Stimulated activated memory B cell treated with anti-CD40 and anti-IgM and Interleukin-4, amounts not matched to agents 10 μg/mL and 1 μg/mL and 100 μg/mL, for 72 hours (primary cell): ENCODE results near the gene SYTL1.
"Not testable (repeated sequence)": the region's sequence is repeated elsewhere in the genome, so short reads cannot be mapped to it uniquely, and the experiment has no call there.

Experiments used
- ATAC-seq: fragments of 150-1000 bp; cut with Tn5 transposase; 2 replicates; pipeline ENCODE4 v1.10.0; 2021
- H3K27ac Mint-ChIP-seq: one replicate; pipeline ENCODE4 v1.8.0; 2022; ENCODE audit warnings: mild to moderate bottlenecking, mixed read lengths
- H3K27me3 Mint-ChIP-seq: one replicate; pipeline ENCODE4 v1.8.0; 2022; ENCODE audit warnings: mixed read lengths
- H3K36me3 Mint-ChIP-seq: one replicate; pipeline ENCODE4 v1.8.0; 2022; ENCODE audit warnings: mixed read lengths
- H3K4me1 Mint-ChIP-seq: one replicate; pipeline ENCODE4 v1.8.0; 2022; ENCODE audit warnings: mixed read lengths
- H3K4me3 Mint-ChIP-seq: one replicate; pipeline ENCODE4 v1.8.0; 2022; ENCODE audit warnings: mild to moderate bottlenecking, moderate library complexity, mixed read lengths
- H3K9me3 Mint-ChIP-seq: one replicate; pipeline ENCODE4 v1.8.0; 2022; ENCODE audit warnings: mixed read lengths

SYTL1 gene

GRCh38 chr1:27377760-27378495, 36.1 kb downstream of the SYTL1 start:
- Mint-ChIP-seq H3K4me1 (peaks cover 14% of the 10 kb centered on the region), H3K27ac (no peak overlapping the region), H3K4me3 (no peak overlapping the region), H3K9me3 (no peaks in the 10 kb centered on the region), H3K27me3 (no peaks in the 10 kb centered on the region), H3K36me3 (no peaks in the 10 kb centered on the region)
- ATAC-seq: no peak

- Mint-ChIP-seq H3K4me3 (no peak overlapping the region), H3K4me1 (peaks cover 10% of the 10 kb centered on the region), H3K27me3 (no peaks in the 10 kb centered on the region), H3K36me3 (no peaks in the 10 kb centered on the region), H3K27ac (no peak overlapping the region), H3K9me3 (no peaks in the 10 kb centered on the region)
- no peak for ATAC-seq
These were observed 37.8 kb downstream of the SYTL1 start for GRCh38 chr1:27379564-27380122.

GRCh38 chr1:27380224-27380623, 38.4 kb downstream of the SYTL1 start:
- H3K4me1 Mint-ChIP-seq: peaks cover 8% of the 10 kb centered on the region
- no peaks in the 10 kb centered on the region for H3K36me3 Mint-ChIP-seq
- ATAC-seq: peak; percentile 9
- H3K4me3 Mint-ChIP-seq: no peak overlapping the region
- no peaks in the 10 kb centered on the region for H3K27me3 Mint-ChIP-seq
- no peak overlapping the region for H3K27ac Mint-ChIP-seq
- no peaks in the 10 kb centered on the region for H3K9me3 Mint-ChIP-seq

GRCh38 chr1:27380766-27381733, 39.2 kb downstream of the SYTL1 start:
- no peak for ATAC-seq
- Mint-ChIP-seq H3K27me3 (no peaks in the 10 kb centered on the region), H3K4me3 (no peak overlapping the region), H3K4me1 (peaks cover 8% of the 10 kb centered on the region), H3K9me3 (no peaks in the 10 kb centered on the region), H3K36me3 (no peaks in the 10 kb centered on the region), H3K27ac (peak overlapping the region; percentile 36)

GRCh38 chr1:27381969-27382762, 40.3 kb downstream of the SYTL1 start:
- H3K4me1 Mint-ChIP-seq: peaks cover 8% of the 10 kb centered on the region
- H3K9me3 Mint-ChIP-seq: no peaks in the 10 kb centered on the region
- peak overlapping the region; percentile 11 for H3K27ac Mint-ChIP-seq
- peak; percentile 68 for ATAC-seq
- no peaks in the 10 kb centered on the region for H3K27me3 Mint-ChIP-seq
- H3K36me3 Mint-ChIP-seq: no peaks in the 10 kb centered on the region
- no peak overlapping the region for H3K4me3 Mint-ChIP-seq

GRCh38 chr1:27383039-27383605, 41.3 kb downstream of the SYTL1 start, which contains the start of gene CD164L2:
Gene CD164L2, minus strand, starts transcription at chr1:27383333. Its CDS starts 94 bp downstream, at chr1:27383239.
- H3K27ac Mint-ChIP-seq: peak within 1 kb of the TSS; percentile 11
- H3K27me3 Mint-ChIP-seq: no peaks in the 10 kb centered on the region
- ATAC-seq: no peak
- H3K4me1 Mint-ChIP-seq: peaks cover 8% of the 10 kb centered on the region
- H3K36me3 Mint-ChIP-seq: no peaks in the 10 kb centered on the region
- H3K9me3 Mint-ChIP-seq: no peaks in the 10 kb centered on the region
- no peak within 1 kb of the TSS for H3K4me3 Mint-ChIP-seq

- H3K27ac Mint-ChIP-seq: no peak overlapping the region
- H3K36me3 Mint-ChIP-seq: no peaks in the 10 kb centered on the region
- no peaks in the 10 kb centered on the region for H3K9me3 Mint-ChIP-seq
- no peaks in the 10 kb centered on the region for H3K27me3 Mint-ChIP-seq
- H3K4me3 Mint-ChIP-seq: no peak overlapping the region
- no peak for ATAC-seq
- H3K4me1 Mint-ChIP-seq: peaks cover 12% of the 10 kb centered on the region
These were observed 41.8 kb downstream of the SYTL1 start for GRCh38 chr1:27383661-27384060.

- ATAC-seq, H3K36me3 Mint-ChIP-seq, H3K9me3 Mint-ChIP-seq, H3K27ac Mint-ChIP-seq, H3K27me3 Mint-ChIP-seq, H3K4me3 Mint-ChIP-seq: not testable (repeated sequence)
- peaks cover 13% of the 10 kb centered on the region for H3K4me1 Mint-ChIP-seq
These were observed 43.0 kb downstream of the SYTL1 start for GRCh38 chr1:27384797-27385196.

- Mint-ChIP-seq H3K9me3 (no peaks in the 10 kb centered on the region), H3K36me3 (no peaks in the 10 kb centered on the region), H3K27me3 (no peaks in the 10 kb centered on the region), H3K4me1 (peaks cover 25% of the 10 kb centered on the region), H3K4me3 (no peak overlapping the region), H3K27ac (no peak overlapping the region)
- ATAC-seq: no peak
These were observed 46.6 kb downstream of the SYTL1 start for GRCh38 chr1:27388337-27389005.

GRCh38 chr1:27391511-27392095, 49.8 kb downstream of the SYTL1 start:
- Mint-ChIP-seq H3K27me3 (no peaks in the 10 kb centered on the region), H3K4me3 (peak overlapping the region; percentile 85), H3K27ac (peak overlapping the region; percentile 81), H3K36me3 (no peaks in the 10 kb centered on the region), H3K4me1 (peaks cover 36% of the 10 kb centered on the region), H3K9me3 (no peaks in the 10 kb centered on the region)
- ATAC-seq: no peak

GRCh38 chr1:27392096-27392777, 50.4 kb downstream of the SYTL1 start, which contains the start of gene GPR3:
Gene GPR3, plus strand, starts transcription at chr1:27392622. Its CDS starts 1,177 bp downstream, at chr1:27393799.
- H3K4me3 Mint-ChIP-seq: peak within 1 kb of the TSS; percentile 85
- no peaks in the 10 kb centered on the region for H3K27me3 Mint-ChIP-seq
- no peaks in the 10 kb centered on the region for H3K9me3 Mint-ChIP-seq
- ATAC-seq: peak; percentile 95
- H3K27ac Mint-ChIP-seq: peak within 1 kb of the TSS; percentile 81
- H3K4me1 Mint-ChIP-seq: peaks cover 36% of the 10 kb centered on the region
- no peaks in the 10 kb centered on the region for H3K36me3 Mint-ChIP-seq

GRCh38 chr1:27392778-27393635, 51.2 kb downstream of the SYTL1 start:
- Mint-ChIP-seq H3K36me3 (no peaks in the 10 kb centered on the region), H3K4me1 (peaks cover 36% of the 10 kb centered on the region), H3K27me3 (no peaks in the 10 kb centered on the region), H3K4me3 (peak overlapping the region; percentile 72), H3K27ac (peak overlapping the region; percentile 81), H3K9me3 (no peaks in the 10 kb centered on the region)
- peak; percentile 2 for ATAC-seq
